ENCODE data around the gene SLC35F4.

GRCh38 chr14:57883061-57883460 is 17.2 kb upstream of the SLC35F4 start:
- TF ChIP-seq CTCF (IDR thresholded peaks at IDR 0.05) = no peak
- TF ChIP-seq POLR2A (IDR thresholded peaks at IDR 0.05) = no peak
